HCT116 (cell line): ENCODE measurements around the gene PHACTR1. TPM values are rescaled to one million over a fixed set of nuclear protein-coding genes. Genes with fewer than 3 reads are reported as not detected.

Experiments used
- ATAC-seq: fragments of 200-7000 bp; cut with Tn5 transposase; 2 replicates; pipeline ENCODE4 v1.9.1; 2020; ENCODE audit warnings: mild to moderate bottlenecking, moderate library complexity
- BruUV-seq: library from RNA; stranded (reverse); fragments of 400-500 nt; replicated peaks from 2 replicates; lab custom pipeline; 2021; lab: Mats Ljungman, UMichigan
- CTCF ChIA-PET: fragments of 300-600 bp; sonication (Branson Sonifier 250); formaldehyde crosslinking; loops from one replicate; lab custom pipeline; 2021; ENCODE audit warnings: antibody characterized with exemption; lab: Charles Lee
- POLR2A ChIA-PET: fragments of 300-600, 350-600 bp; sonication (Branson Sonifier 250); formaldehyde crosslinking; loops from one replicate; lab custom pipeline; 2021; ENCODE audit warnings: antibody characterized with exemption; lab: Charles Lee
- RAD21 ChIA-PET, 2 experiments: fragments of 300-600 bp; sonication (Branson Sonifier 250); formaldehyde crosslinking; loops; one replicate each; lab custom pipeline; 2023; ENCODE audit warnings: low total read pairs in 2 of 2; ENCODE audit not compliant: uncharacterized antibody in 2 of 2, unreplicated experiment in 2 of 2, low non-redundant PET in 1 of 2; lab: Charles Lee
- DNase-seq: peaks from one replicate; pipeline ENCODE4 v3.0.0-alpha.2; 2010; ENCODE audit warnings: low read depth, low spot score
- H2AFZ ChIP-seq: fragments of 200-600 bp; shearing (Covaris generic), sonication (generic); 2 replicates; pipeline ENCODE4 v1.6.1; 2017; ENCODE audit warnings: low read depth, mixed run types, mixed read lengths, antibody characterized with exemption, low read length; ENCODE audit not compliant: poor library complexity, severe bottlenecking
- H3K27ac ChIP-seq: 2 replicates; pipeline ENCODE4 v1.5.1; 2012; ENCODE audit warnings: low read depth, low read length
- H3K27me3 ChIP-seq: fragments of 200-600 bp; sonication (generic); 2 replicates; pipeline ENCODE4 v1.6.1; 2016; ENCODE audit warnings: mixed run types, low read length, mixed read lengths; ENCODE audit not compliant: insufficient read depth
- H3K36me3 ChIP-seq, 2 experiments: fragments of 200-500 bp in 1 of 2; fragments of 200-600 bp in 1 of 2; sonication (Bioruptor generic) in 1 of 2; sonication (generic) in 1 of 2; 2 replicates each; pipeline versions ENCODE4 v1.5.1 to v1.6.1; 2014 to 2016; ENCODE audit warnings: low read length in 2 of 2, inconsistent platforms in 1 of 2, mixed read lengths in 1 of 2, mixed run types in 1 of 2; ENCODE audit not compliant: insufficient read depth in 2 of 2, control insufficient read depth in 1 of 2
- H3K4me1 ChIP-seq, 2 experiments: fragments of 200-600 bp in 1 of 2; sonication (generic) in 1 of 2; 2 replicates each; pipeline versions ENCODE4 v1.5.1 to v1.6.1; 2012 to 2017; ENCODE audit warnings: low read length in 2 of 2, inconsistent platforms in 1 of 2, mild to moderate bottlenecking in 1 of 2, mixed read lengths in 1 of 2, mixed run types in 1 of 2, moderate library complexity in 1 of 2; ENCODE audit not compliant: insufficient read depth in 2 of 2, control insufficient read depth in 1 of 2
- H3K4me2 ChIP-seq: fragments of 200-600 bp; sonication (generic); 2 replicates; pipeline ENCODE4 v1.6.1; 2017; ENCODE audit warnings: mixed run types, low read length, mixed read lengths
- H3K4me3 ChIP-seq, 2 experiments: fragments of 200-600 bp in 1 of 2; sonication (generic) in 1 of 2; replicated peaks in 1 of 2; 2 replicates each; pipeline ENCODE4 v1.5.1; 2011 to 2016; ENCODE audit warnings: low read length in 2 of 2, control low read depth in 1 of 2, low read depth in 1 of 2, mild to moderate bottlenecking in 1 of 2, mixed read lengths in 1 of 2, mixed run types in 1 of 2
- H3K79me2 ChIP-seq: fragments of 200-600 bp; sonication (generic); 2 replicates; pipeline ENCODE4 v1.6.1; 2017; ENCODE audit warnings: mild to moderate bottlenecking, mixed run types, low read length, moderate library complexity, mixed read lengths; ENCODE audit not compliant: insufficient read depth
- H3K9ac ChIP-seq: fragments of 200-600 bp; sonication (generic); 2 replicates; pipeline ENCODE4 v1.6.1; 2016; ENCODE audit warnings: low read length, mixed read lengths
- H3K9me2 ChIP-seq: fragments of 200-600 bp; sonication (generic), shearing (Covaris generic); 2 replicates; pipeline ENCODE4 v1.6.1; 2017; ENCODE audit warnings: mixed run types, mild to moderate bottlenecking, moderate library complexity; ENCODE audit not compliant: insufficient read depth
- H3K9me3 ChIP-seq, 2 experiments: fragments of 200-500 bp in 1 of 2; fragments of 200-600 bp in 1 of 2; sonication (Bioruptor generic) in 1 of 2; sonication (generic) in 1 of 2; 2 replicates each; pipeline ENCODE4 v1.6.1; 2014 to 2017; ENCODE audit warnings: low read length in 2 of 2, mixed read lengths in 2 of 2, inconsistent platforms in 1 of 2, low read depth in 1 of 2, mild to moderate bottlenecking in 1 of 2, mixed run types in 1 of 2, moderate library complexity in 1 of 2; ENCODE audit not compliant: control insufficient read depth in 1 of 2, insufficient read depth in 1 of 2
- H4K20me1 ChIP-seq: fragments of 200-600 bp; sonication (generic), shearing (Covaris generic); 2 replicates; pipeline ENCODE4 v1.6.1; 2017; ENCODE audit warnings: mixed run types, mild to moderate bottlenecking, moderate library complexity; ENCODE audit not compliant: insufficient read depth
- CEBPB ChIP-seq: IDR thresholded peaks from 2 replicates; pipeline ENCODE4 v1.6.1; 2012; ENCODE audit warnings: low read depth
- CTCF ChIP-seq, 3 experiments: fragments of 200-600 bp in 1 of 3; sonication (generic) in 1 of 3; IDR thresholded peaks in 2 of 3; conservative IDR thresholded peaks in 1 of 3; 2 replicates each; pipeline ENCODE4 v1.5.1; 2012 to 2017; ENCODE audit warnings: low read depth in 2 of 3, low read length in 2 of 3, antibody characterized with exemption in 1 of 3, borderline replicate concordance in 1 of 3, control low read depth in 1 of 3, mild to moderate bottlenecking in 1 of 3, mixed read lengths in 1 of 3, mixed run types in 1 of 3, moderate library complexity in 1 of 3; ENCODE audit not compliant: insufficient read depth in 1 of 3
- EGR1 ChIP-seq: IDR thresholded peaks from 2 replicates; pipeline ENCODE4 v1.6.1; 2012; ENCODE audit warnings: low read depth
- FOSL1 ChIP-seq: IDR thresholded peaks from 2 replicates; pipeline ENCODE4 v1.6.1; 2012; ENCODE audit warnings: low read depth
- POLR2A ChIP-seq: IDR thresholded peaks from 2 replicates; pipeline ENCODE4 v1.7.0; 2011; ENCODE audit warnings: borderline replicate concordance; ENCODE audit not compliant: insufficient read depth, insufficient read length; ENCODE audit errors: extremely low read depth
- TCF7L2 ChIP-seq: IDR thresholded peaks from 2 replicates; pipeline ENCODE4 v1.7.0; 2011; ENCODE audit warnings: borderline replicate concordance, inconsistent platforms; ENCODE audit not compliant: insufficient read depth, insufficient read length; ENCODE audit errors: extremely low read depth
- ZFX ChIP-seq: fragments of 450-650 bp; IDR thresholded peaks from 2 replicates; pipeline ENCODE4 v1.6.1; 2017
- intact Hi-C: fragments of 100-400 bp; cut with micrococcal nuclease; formaldehyde crosslinking; loops from 2 replicates; pipeline ENCODE4 v1.10.0; 2022
- total RNA-seq: library from RNA; stranded (reverse); gene quantifications from one replicate; pipeline ENCODE4 v1.2.1, GENCODE V29; 2021; ENCODE audit not compliant: unreplicated experiment

The PHACTR1 gene
- total RNA-seq, 1 experiment from 2014 or later = 0.17 TPM

- TF ChIP-seq CTCF (IDR thresholded peaks at IDR 0.05 in 2 of 3, conservative IDR thresholded peaks at IDR 0.05 in 1 of 3; ENCODE audit: borderline replicate concordance in 1 of 3, insufficient read depth in 1 of 3, low read depth in 2 of 3, low read length in 2 of 3) (no peak), ZFX (no peak), POLR2A (no peak)
These were observed 546.0 kb downstream of the PHACTR1 start (continued) for GRCh38 chr6:13262302-13263230.

GRCh38 chr6:13263669-13264068, 547.1 kb downstream of the PHACTR1 start:
- intact Hi-C loops = no loop called here
- H3K27me3 ChIP-seq = no peaks in the 10 kb centered on the region
- H3K4me3 ChIP-seq = no peak overlapping the region
- H3K9ac ChIP-seq = no peak overlapping the region
- CTCF ChIA-PET = no interaction called here
- H3K36me3 ChIP-seq = no peaks in the 10 kb centered on the region
- no peaks in the 10 kb centered on the region for H3K4me1 ChIP-seq
- no peaks in the 10 kb centered on the region for H3K9me2 ChIP-seq
- no TSS peak for BruUV-seq
- H3K79me2 ChIP-seq = no peaks in the 10 kb centered on the region
- H3K9me3 ChIP-seq = no peaks in the 10 kb centered on the region
- H4K20me1 ChIP-seq = no peaks in the 10 kb centered on the region
- DNase-seq (no peak), ATAC-seq (no peak)
- POLR2A ChIA-PET = no interaction called here
- no peak overlapping the region for H3K27ac ChIP-seq
- no peak overlapping the region for H2AFZ ChIP-seq
- RAD21 ChIA-PET = no interaction called here
- H3K4me2 ChIP-seq = no peak overlapping the region
- TF ChIP-seq EGR1 (no peak), CEBPB (no peak), TCF7L2 (no peak), FOSL1 (no peak)
